ENCODE data around the gene IL17RE. TPM values are rescaled to one million over a fixed set of nuclear protein-coding genes. Genes with fewer than 3 reads are reported as not detected.
A peak's percentile ranks its signal among the peaks of the same experiment; 100 is the strongest.

Gene IL17RE
- total RNA-seq, 1 experiment from 2014 or later = not detected

DNA sequence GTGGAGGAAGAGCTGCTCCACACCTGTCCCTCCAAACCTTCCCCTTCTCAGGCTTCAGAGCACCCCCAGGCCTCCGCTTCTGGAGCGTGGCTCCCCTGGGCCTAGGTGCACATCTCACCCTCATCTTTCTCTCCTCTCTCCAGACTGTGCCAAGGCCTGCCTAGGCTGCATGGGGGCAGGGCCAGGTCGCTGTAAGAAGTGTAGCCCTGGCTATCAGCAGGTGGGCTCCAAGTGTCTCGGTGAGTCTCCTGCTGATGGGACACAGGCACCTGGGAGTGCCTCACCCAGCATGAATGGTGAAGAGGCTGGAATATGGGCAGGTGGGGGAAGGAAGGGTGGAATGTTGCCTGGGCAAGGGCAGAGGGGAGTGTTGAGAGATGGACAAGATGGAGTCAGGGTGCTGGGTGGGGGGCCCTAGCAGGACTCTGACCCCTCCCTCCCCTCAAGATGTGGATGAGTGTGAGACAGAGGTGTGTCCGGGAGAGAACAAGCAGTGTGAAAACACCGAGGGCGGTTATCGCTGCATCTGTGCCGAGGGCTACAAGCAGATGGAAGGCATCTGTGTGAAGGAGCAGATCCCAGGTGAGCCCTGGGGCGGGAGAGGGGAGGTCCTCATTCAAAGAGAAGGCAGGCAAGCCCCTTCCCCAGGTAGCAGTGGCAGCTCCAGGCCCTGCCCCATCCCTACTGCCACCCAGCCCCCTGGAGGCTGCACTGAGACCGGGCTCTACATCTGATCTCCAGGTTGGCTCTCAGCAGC is 40.5 kb downstream of the IL17RE start:
- no peak for DNase-seq (ENCODE audit: low read depth)
- in situ Hi-C loops (cut with HindIII; ENCODE audit: low pct_unique_long_range_greater_than_20kb, low sequenced_read_pairs) = no loop called here

DNA sequence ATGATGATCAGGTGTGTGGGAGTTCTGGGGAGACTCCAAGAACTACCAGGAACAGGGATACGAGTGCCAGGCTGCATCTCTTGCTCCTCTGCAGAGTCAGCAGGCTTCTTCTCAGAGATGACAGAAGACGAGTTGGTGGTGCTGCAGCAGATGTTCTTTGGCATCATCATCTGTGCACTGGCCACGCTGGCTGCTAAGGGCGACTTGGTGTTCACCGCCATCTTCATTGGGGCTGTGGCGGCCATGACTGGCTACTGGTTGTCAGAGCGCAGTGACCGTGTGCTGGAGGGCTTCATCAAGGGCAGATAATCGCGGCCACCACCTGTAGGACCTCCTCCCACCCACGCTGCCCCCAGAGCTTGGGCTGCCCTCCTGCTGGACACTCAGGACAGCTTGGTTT is 41.6 kb downstream of the IL17RE start:
- in situ Hi-C loops (cut with HindIII; ENCODE audit: low pct_unique_long_range_greater_than_20kb, low sequenced_read_pairs) = no loop called here
- no peak for DNase-seq (ENCODE audit: low read depth)

DNA sequence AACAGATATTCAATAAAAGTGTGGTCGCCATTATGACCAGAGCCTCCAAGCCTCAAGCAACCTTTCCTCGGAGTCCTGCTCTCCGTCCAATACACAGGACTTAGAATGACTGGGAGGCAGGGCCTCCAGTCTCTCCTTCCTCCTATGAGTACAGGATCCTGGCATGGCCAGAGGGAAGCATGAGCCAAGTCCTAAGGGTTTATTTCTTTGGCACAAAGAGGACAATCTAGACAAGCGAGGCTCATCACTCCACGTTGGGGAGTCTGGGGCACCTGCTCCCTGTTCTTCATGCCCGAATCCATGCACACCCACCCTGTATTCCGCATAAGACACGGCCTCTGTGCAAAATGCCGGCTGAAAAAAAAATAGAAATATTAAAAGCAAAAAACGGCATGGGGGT is 42.7 kb downstream of the IL17RE start:
- in situ Hi-C loops (cut with HindIII; ENCODE audit: low pct_unique_long_range_greater_than_20kb, low sequenced_read_pairs) = no loop called here
- DNase-seq (ENCODE audit: low read depth) = no peak

GRCh38 chr3:9946112-9947024 is 43.7 kb downstream of the IL17RE start:
- in situ Hi-C loops (cut with HindIII; ENCODE audit: low pct_unique_long_range_greater_than_20kb, low sequenced_read_pairs) = no loop called here
- DNase-seq (ENCODE audit: low read depth) = peak; percentile 77

DNA sequence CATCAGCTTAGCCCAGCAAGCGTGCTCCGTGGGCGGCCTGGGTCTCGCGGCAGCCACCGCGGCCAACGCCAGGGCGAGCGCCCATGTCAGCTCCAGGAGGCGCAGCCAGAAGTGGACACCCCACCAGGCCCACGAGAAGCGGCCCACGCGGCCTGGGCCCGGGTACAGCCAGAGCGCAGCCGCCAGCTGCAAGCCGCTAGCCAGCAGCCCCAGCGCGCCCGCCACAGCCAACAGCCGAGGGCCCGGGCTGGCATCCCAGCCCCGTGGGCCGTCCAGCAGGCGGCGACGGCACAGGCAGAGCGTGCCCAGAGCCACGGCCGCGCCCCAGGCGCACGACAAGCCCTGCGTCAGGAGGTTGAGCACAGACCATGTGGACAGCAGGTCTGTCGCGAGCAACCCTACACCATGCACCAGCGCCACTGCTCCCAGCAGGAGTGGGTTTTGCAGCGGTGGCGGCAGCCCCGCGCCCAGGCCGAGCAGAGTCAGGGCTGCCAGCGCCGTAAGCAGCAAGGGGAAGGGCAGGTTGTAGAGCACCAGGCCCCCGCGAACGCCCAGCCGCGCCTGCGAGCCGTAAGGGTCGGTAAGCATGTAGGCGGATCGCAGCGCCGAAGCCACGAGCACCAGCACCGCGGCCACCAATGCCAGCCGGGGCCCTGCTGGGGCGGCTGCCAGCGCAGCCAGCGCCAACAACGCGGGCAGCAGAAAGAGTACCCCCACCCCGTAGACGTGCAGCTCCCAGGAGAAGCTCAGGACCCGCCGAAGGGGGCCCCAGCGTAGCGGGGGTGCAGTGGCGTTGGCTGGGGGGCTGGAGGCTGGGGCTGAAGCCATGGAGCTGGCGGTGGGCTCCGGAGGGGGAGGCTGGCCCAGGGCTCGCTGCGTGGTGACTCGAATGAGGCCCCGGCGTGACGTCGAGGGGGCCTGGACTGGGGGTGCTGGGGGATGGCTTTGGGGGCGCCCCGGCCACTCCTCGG is 44.7 kb downstream of the IL17RE start:
- peak; percentile 63 for DNase-seq (ENCODE audit: low read depth)
- in situ Hi-C loops (cut with HindIII; ENCODE audit: low pct_unique_long_range_greater_than_20kb, low sequenced_read_pairs) = no loop called here

- in situ Hi-C loops (cut with HindIII; ENCODE audit: low pct_unique_long_range_greater_than_20kb, low sequenced_read_pairs) = no loop called here
- DNase-seq (ENCODE audit: low read depth) = no peak
Measured at GRCh38 chr3:9948586-9948985, 45.9 kb downstream of the IL17RE start.

- DNase-seq (ENCODE audit: low read depth) = no peak
- in situ Hi-C loops (cut with HindIII; ENCODE audit: low pct_unique_long_range_greater_than_20kb, low sequenced_read_pairs) = no loop called here
Measured at GRCh38 chr3:9949115-9949514, 46.5 kb downstream of the IL17RE start.

GRCh38 chr3:9949626-9950025 is 47.0 kb downstream of the IL17RE start:
- no peak for DNase-seq (ENCODE audit: low read depth)
- in situ Hi-C loops (cut with HindIII; ENCODE audit: low pct_unique_long_range_greater_than_20kb, low sequenced_read_pairs) = no loop called here

GRCh38 chr3:9951126-9951525 is 48.5 kb downstream of the IL17RE start:
- DNase-seq (ENCODE audit: low read depth) = no peak
- in situ Hi-C loops (cut with HindIII; ENCODE audit: low pct_unique_long_range_greater_than_20kb, low sequenced_read_pairs) = no loop called here

DNA sequence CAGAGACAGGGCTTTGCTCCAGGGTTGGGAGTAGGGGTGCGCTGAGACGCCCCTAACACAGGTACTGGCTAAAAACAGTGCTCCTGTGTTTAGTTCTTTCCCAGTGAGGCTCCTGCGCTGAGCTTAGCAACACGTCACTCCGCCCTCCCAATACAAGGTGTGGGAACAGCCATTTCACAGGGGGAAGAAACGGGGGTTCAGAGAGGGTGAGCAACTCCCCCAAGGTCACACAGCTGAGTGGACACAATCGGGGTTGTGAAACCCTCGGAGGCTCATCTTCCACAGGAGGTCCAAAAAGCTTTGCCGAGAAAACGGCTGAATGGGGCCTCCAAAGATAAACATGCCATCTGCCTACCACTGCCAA is 48.9 kb downstream of the IL17RE start:
- in situ Hi-C loops (cut with HindIII; ENCODE audit: low pct_unique_long_range_greater_than_20kb, low sequenced_read_pairs) = no loop called here
- DNase-seq (ENCODE audit: low read depth) = no peak

DNA sequence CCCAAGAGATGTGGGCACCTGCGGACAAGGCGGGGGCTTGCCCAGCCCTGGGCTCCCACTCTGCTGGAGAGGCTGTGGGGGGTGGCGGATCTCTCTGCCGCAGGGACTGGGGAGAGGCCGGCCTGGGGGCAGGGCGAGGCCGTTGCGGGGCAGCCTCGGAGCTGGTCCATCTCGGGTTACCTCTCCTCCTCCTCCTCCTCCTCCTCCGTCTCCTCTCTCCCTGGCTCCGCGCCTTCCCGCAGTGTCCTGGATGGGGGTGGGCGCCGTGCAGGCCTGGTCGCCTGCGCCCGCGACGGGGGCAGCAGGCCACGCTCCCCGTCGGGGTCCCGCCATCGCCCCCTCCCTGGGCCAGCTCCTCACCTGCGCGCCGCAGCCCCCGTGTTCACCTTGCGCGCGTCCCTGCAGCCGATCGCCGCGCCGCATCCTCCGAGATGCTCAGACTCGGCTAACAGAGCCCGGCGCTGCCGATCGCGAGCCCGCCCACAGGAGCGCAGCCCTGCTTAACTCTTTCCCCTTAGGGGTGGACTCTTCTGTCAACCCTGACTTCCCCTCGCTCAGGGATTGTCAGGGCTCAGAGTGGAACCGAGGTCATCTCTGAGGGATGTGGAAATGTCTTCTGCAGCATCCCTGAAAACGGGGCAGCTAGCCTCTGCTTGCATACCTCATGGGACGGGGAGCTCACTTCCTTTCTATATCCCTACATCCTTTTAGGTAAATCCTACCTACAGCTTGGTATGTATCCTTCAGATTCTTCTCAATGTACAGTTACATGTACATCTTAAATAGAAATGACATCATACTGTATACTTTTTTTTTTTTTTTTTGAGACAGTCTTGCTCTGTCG is 49.5 kb downstream of the IL17RE start, which contains the start of gene PRRT3:
TSS of gene PRRT3 (minus strand) at position 447 of the 844 bp plus-strand sequence. CDS start 2,293 bp downstream, outside the sequence.
- in situ Hi-C loops (cut with HindIII; ENCODE audit: low pct_unique_long_range_greater_than_20kb, low sequenced_read_pairs) = no loop called here

GRCh38 chr3:9955067-9955502 is 52.4 kb downstream of the IL17RE start:
- in situ Hi-C loops (cut with HindIII; ENCODE audit: low pct_unique_long_range_greater_than_20kb, low sequenced_read_pairs) = no loop called here
- no peak for DNase-seq (ENCODE audit: low read depth)

More for the DNA sequence above, 49.5 kb downstream of the IL17RE start, which contains the start of gene PRRT3:
- DNase-seq (ENCODE audit: low read depth) = no peak

DNA sequence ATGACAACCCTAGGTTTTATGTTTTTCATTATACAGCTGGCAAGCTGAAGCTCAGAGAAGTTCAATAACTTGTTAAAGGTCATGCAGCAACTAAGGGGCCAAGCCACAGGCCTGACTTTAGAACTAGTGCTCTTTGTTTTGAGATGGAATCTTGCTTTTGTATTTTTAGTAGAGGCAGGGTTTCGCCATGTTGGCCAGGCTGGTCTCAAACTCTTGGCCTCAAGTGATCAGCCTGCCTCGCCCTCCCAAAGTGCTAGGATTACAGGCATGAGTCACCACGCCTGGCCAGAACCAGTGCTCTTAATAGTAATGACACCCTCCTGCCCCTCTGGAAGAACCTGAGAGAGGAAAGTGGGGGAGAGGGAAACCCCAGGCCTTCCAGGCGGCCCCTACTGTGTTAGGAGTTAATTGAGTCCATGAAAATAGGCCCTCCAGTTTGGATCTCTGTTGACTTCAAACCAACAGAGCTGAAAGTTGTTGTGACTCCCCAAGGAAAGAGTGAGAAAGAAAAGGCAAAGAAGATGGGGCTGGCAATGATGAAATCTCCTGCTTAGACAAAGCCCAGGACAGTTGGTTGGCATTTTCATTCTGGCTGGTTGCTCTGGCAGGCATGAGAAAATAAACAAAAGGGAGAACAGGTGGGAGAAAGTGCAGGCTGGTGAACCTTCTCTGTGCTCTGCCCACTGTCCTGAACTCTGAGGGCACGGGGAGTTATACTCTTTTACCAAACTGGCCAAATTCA is 53.1 kb downstream of the IL17RE start:
- in situ Hi-C loops (cut with HindIII; ENCODE audit: low pct_unique_long_range_greater_than_20kb, low sequenced_read_pairs) = no loop called here
- peak; percentile 10 for DNase-seq (ENCODE audit: low read depth)

GRCh38 chr3:9957214-9957613 is 54.6 kb downstream of the IL17RE start:
- in situ Hi-C loops (cut with HindIII; ENCODE audit: low pct_unique_long_range_greater_than_20kb, low sequenced_read_pairs) = no loop called here

DNA sequence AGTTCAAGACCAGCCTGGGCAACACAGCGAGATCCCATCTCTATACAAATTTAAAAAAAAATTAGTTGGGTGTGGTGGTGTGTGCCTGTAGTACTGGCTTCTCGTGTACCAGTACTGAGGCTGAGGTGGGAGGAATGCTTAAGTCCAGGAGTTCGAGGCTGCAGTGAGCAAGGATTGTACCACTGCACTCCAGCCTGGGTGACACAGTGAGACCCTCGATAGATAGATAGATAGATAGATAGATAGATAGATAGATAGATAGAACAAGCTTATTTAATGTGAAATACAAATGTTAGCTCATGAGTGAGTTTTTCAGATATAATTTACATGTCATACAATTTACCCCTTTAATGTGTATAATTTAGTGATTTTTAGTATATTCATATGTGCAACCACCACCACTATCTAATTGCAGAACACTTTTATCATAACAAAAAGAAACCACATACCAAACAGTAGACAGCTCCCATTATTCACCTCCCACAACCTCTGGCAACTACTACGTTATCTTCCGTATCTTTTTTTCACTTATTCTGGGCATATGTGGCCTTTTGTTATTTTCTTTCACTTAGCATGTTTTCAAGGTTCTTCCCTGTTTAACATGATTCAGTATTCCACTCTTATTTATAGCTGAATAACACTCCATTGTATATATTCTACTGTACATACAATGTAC is 62.7 kb downstream of the IL17RE start:
- in situ Hi-C loops (cut with HindIII; ENCODE audit: low pct_unique_long_range_greater_than_20kb, low sequenced_read_pairs) = no loop called here
- DNase-seq (ENCODE audit: low read depth) = no peak

More at GRCh38 chr3:9957214-9957613, 54.6 kb downstream of the IL17RE start:
- no peak for DNase-seq (ENCODE audit: low read depth)

Measured in Caki2 (cell line).